Activated T-cell treated with anti-CD3 and anti-CD28 coated beads, Interleukin-2, amount 50 U/mL, for 72 hours (primary cell): ENCODE data around the gene PRKCE. TPM values are rescaled to one million over a fixed set of nuclear protein-coding genes. Genes with fewer than 3 reads are reported as not detected.

Experiments used
- ATAC-seq, 2 donors: fragments of 150-1000 bp; cut with Tn5 transposase; replicated peaks in 1 of 2; 2 replicates each; pipeline ENCODE4 v1.10.0; 2021; ENCODE audit warnings: moderate library complexity in 2 of 2, mild to moderate bottlenecking in 1 of 2
- DNase-seq, 2 donors: peaks; one replicate each; pipeline ENCODE4 v3.0.0; 2021 to 2022; ENCODE audit warnings: mixed read lengths in 1 of 2
- H3K27ac Mint-ChIP-seq: one replicate; pipeline ENCODE4 v1.8.0; 2022; ENCODE audit warnings: mild to moderate bottlenecking, moderate library complexity, mixed read lengths
- H3K27me3 Mint-ChIP-seq: one replicate; pipeline ENCODE4 v1.8.0; 2022; ENCODE audit warnings: low read depth, mixed read lengths
- H3K36me3 Mint-ChIP-seq, 2 donors: one replicate each; pipeline ENCODE4 v1.8.0; 2022; ENCODE audit warnings: mixed read lengths in 2 of 2, mild to moderate bottlenecking in 1 of 2; ENCODE audit not compliant: insufficient read depth in 2 of 2
- H3K4me1 Mint-ChIP-seq: one replicate; pipeline ENCODE4 v1.8.0; 2022; ENCODE audit warnings: low read depth, mixed read lengths
- H3K4me3 Mint-ChIP-seq, 2 donors: one replicate each; pipeline ENCODE4 v1.8.0; 2022; ENCODE audit warnings: mild to moderate bottlenecking in 2 of 2, mixed read lengths in 2 of 2, moderate library complexity in 2 of 2
- H3K9me3 Mint-ChIP-seq, 2 donors: one replicate each; pipeline ENCODE4 v1.8.0; 2022; ENCODE audit warnings: mixed read lengths in 2 of 2
- total RNA-seq, 2 donors: library from RNA; stranded (reverse); gene quantifications; one replicate each; pipeline ENCODE4 v1.2.3, GENCODE V29; 2022

Gene PRKCE
- total RNA-seq, 2 donors from 2014 or later = 19.3 to 35.3 TPM

GRCh38 chr2:46101557-46102220 is 450.2 kb downstream of the PRKCE start:
- Mint-ChIP-seq H3K27ac (no peak overlapping the region), H3K36me3 (peaks cover 3 to 7% of the 10 kb centered on the region in 2 donors), H3K4me1 (peaks cover 24% of the 10 kb centered on the region), H3K4me3 (no peak overlapping the region), H3K9me3 (peaks cover 3 to 9% of the 10 kb centered on the region in 2 donors), H3K27me3 (no peaks in the 10 kb centered on the region)
- DNase-seq (no peak), ATAC-seq (peak in 1 of 2 donors; percentile 30)

- no peak for DNase-seq
- Mint-ChIP-seq H3K9me3 (peaks cover 3 to 9% of the 10 kb centered on the region in 2 donors), H3K36me3 (peaks cover 5 to 7% of the 10 kb centered on the region in 2 donors), H3K4me3 (no peak overlapping the region), H3K27ac (no peak overlapping the region), H3K27me3 (no peaks in the 10 kb centered on the region), H3K4me1 (no peaks in the 10 kb centered on the region)
- no peak for ATAC-seq
These were observed 455.2 kb downstream of the PRKCE start for GRCh38 chr2:46106690-46107089.

- no peak for DNase-seq
- no peak overlapping the region for H3K27ac Mint-ChIP-seq
- H3K36me3 Mint-ChIP-seq = no peaks in the 10 kb centered on the region
- no peaks in the 10 kb centered on the region for H3K4me1 Mint-ChIP-seq
- H3K27me3 Mint-ChIP-seq = peaks cover 5% of the 10 kb centered on the region
- no peak for ATAC-seq
- no peaks in the 10 kb centered on the region for H3K9me3 Mint-ChIP-seq
- H3K4me3 Mint-ChIP-seq = no peak overlapping the region
These were observed 463.5 kb downstream of the PRKCE start for GRCh38 chr2:46114996-46115395.

- Mint-ChIP-seq H3K36me3 (no peaks in the 10 kb centered on the region), H3K4me1 (no peaks in the 10 kb centered on the region), H3K27me3 (peaks cover 5% of the 10 kb centered on the region), H3K4me3 (no peak overlapping the region), H3K9me3 (no peaks in the 10 kb centered on the region), H3K27ac (peak overlapping the region; percentile 23)
- DNase-seq (no peak), ATAC-seq (no peak)
These were observed 464.7 kb downstream of the PRKCE start for GRCh38 chr2:46116150-46116549.

- no peak for ATAC-seq
- Mint-ChIP-seq H3K36me3 (no peaks in the 10 kb centered on the region), H3K4me1 (no peaks in the 10 kb centered on the region), H3K4me3 (no peak overlapping the region), H3K9me3 (no peaks in the 10 kb centered on the region), H3K27ac (peak overlapping the region; percentile 23), H3K27me3 (peaks cover 5% of the 10 kb centered on the region)
- DNase-seq = no peak
These were observed 465.1 kb downstream of the PRKCE start for GRCh38 chr2:46116553-46116991.

GRCh38 chr2:46117379-46117778 is 465.9 kb downstream of the PRKCE start:
- DNase-seq (no peak), ATAC-seq (no peak)
- Mint-ChIP-seq H3K9me3 (no peaks in the 10 kb centered on the region), H3K27ac (no peak overlapping the region), H3K4me3 (no peak overlapping the region), H3K36me3 (no peaks in the 10 kb centered on the region), H3K4me1 (no peaks in the 10 kb centered on the region), H3K27me3 (peaks cover 5% of the 10 kb centered on the region)

- no peaks in the 10 kb centered on the region for H3K4me1 Mint-ChIP-seq
- H3K36me3 Mint-ChIP-seq = no peaks in the 10 kb centered on the region
- no peaks in the 10 kb centered on the region for H3K9me3 Mint-ChIP-seq
- ATAC-seq = no peak
- no peak for DNase-seq
- no peak overlapping the region for H3K27ac Mint-ChIP-seq
- H3K4me3 Mint-ChIP-seq = no peak overlapping the region
- H3K27me3 Mint-ChIP-seq = peaks cover 5% of the 10 kb centered on the region
These were observed 466.5 kb downstream of the PRKCE start for GRCh38 chr2:46117994-46118393.

GRCh38 chr2:46118656-46119371 is 467.3 kb downstream of the PRKCE start:
- Mint-ChIP-seq H3K4me3 (no peak overlapping the region), H3K4me1 (no peaks in the 10 kb centered on the region)

GRCh38 chr2:46119453-46119852 is 468.0 kb downstream of the PRKCE start:
- H3K36me3 Mint-ChIP-seq = no peaks in the 10 kb centered on the region
- peaks cover 5% of the 10 kb centered on the region for H3K27me3 Mint-ChIP-seq
- H3K4me3 Mint-ChIP-seq = no peak overlapping the region
- no peaks in the 10 kb centered on the region for H3K4me1 Mint-ChIP-seq
- DNase-seq (no peak), ATAC-seq (no peak)
- H3K9me3 Mint-ChIP-seq = no peaks in the 10 kb centered on the region
- H3K27ac Mint-ChIP-seq = no peak overlapping the region

More at GRCh38 chr2:46118656-46119371, 467.3 kb downstream of the PRKCE start:
- DNase-seq = no peak
- no peak for ATAC-seq
- Mint-ChIP-seq H3K36me3 (no peaks in the 10 kb centered on the region), H3K9me3 (no peaks in the 10 kb centered on the region), H3K27me3 (peaks cover 5% of the 10 kb centered on the region), H3K27ac (no peak overlapping the region)

GRCh38 chr2:46120792-46121555 is 469.5 kb downstream of the PRKCE start:
- Mint-ChIP-seq H3K4me3 (no peak overlapping the region), H3K27me3 (peaks cover 5% of the 10 kb centered on the region)
- ATAC-seq = no peak

GRCh38 chr2:46122318-46122976 is 471.0 kb downstream of the PRKCE start:
- Mint-ChIP-seq H3K9me3 (no peaks in the 10 kb centered on the region), H3K4me3 (no peak overlapping the region), H3K27ac (no peak overlapping the region), H3K36me3 (no peaks in the 10 kb centered on the region), H3K4me1 (no peaks in the 10 kb centered on the region), H3K27me3 (peaks cover 5% of the 10 kb centered on the region)
- no peak for ATAC-seq
- DNase-seq = no peak

More at GRCh38 chr2:46120792-46121555, 469.5 kb downstream of the PRKCE start:
- no peak for DNase-seq
- Mint-ChIP-seq H3K4me1 (no peaks in the 10 kb centered on the region), H3K27ac (no peak overlapping the region), H3K36me3 (no peaks in the 10 kb centered on the region), H3K9me3 (no peaks in the 10 kb centered on the region)

GRCh38 chr2:46123013-46123412 is 471.5 kb downstream of the PRKCE start:
- Mint-ChIP-seq H3K27me3 (peaks cover 2% of the 10 kb centered on the region), H3K36me3 (no peaks in the 10 kb centered on the region), H3K4me1 (no peaks in the 10 kb centered on the region), H3K4me3 (no peak overlapping the region), H3K9me3 (no peaks in the 10 kb centered on the region), H3K27ac (no peak overlapping the region)
- DNase-seq (no peak), ATAC-seq (no peak)

- Mint-ChIP-seq H3K9me3 (no peaks in the 10 kb centered on the region), H3K4me3 (no peak overlapping the region), H3K36me3 (no peaks in the 10 kb centered on the region), H3K27me3 (no peaks in the 10 kb centered on the region), H3K4me1 (no peaks in the 10 kb centered on the region), H3K27ac (no peak overlapping the region)
- no peak for DNase-seq
- no peak for ATAC-seq
These were observed 474.3 kb downstream of the PRKCE start for GRCh38 chr2:46125798-46126197.
